Measurements from ENCODE around the gene SLC2A10.
"Not testable (repeated sequence)": the region's sequence is repeated elsewhere in the genome, so short reads cannot be mapped to it uniquely, and the experiment has no call there.

Gene SLC2A10

GRCh38 chr20:46672543-46673148 lies 36.8 kb upstream of the SLC2A10 start:
- Histone ChIP-seq H3K27me3 (ENCODE audit: control insufficient read depth in 1 of 2, insufficient read depth in 2 of 2, low read length in 2 of 2) (no peaks in the 10 kb centered on the region), H3K4me1 (ENCODE audit: insufficient read depth, low read length) (no peaks in the 10 kb centered on the region), H3K27ac (ENCODE audit: low read depth, low read length) (no peak overlapping the region), H3K4me3 (ENCODE audit: low read depth in 1 of 2, low read length in 2 of 2) (no peak overlapping the region), H3K36me3 (ENCODE audit: insufficient read depth, low read length) (no peaks in the 10 kb centered on the region), H3K9me3 (ENCODE audit: low read length) (no peaks in the 10 kb centered on the region), H3K9ac (ENCODE audit: low read length) (no peak overlapping the region)

GRCh38 chr20:46673394-46674252 lies 35.8 kb upstream of the SLC2A10 start:
- Histone ChIP-seq H3K9ac (ENCODE audit: low read length) (no peak overlapping the region), H3K4me3 (ENCODE audit: low read depth in 1 of 2, low read length in 2 of 2) (no peak overlapping the region), H3K4me1 (ENCODE audit: insufficient read depth, low read length) (no peaks in the 10 kb centered on the region), H3K9me3 (ENCODE audit: low read length) (no peaks in the 10 kb centered on the region), H3K27ac (ENCODE audit: low read depth, low read length) (no peak overlapping the region), H3K27me3 (ENCODE audit: control insufficient read depth in 1 of 2, insufficient read depth in 2 of 2, low read length in 2 of 2) (no peaks in the 10 kb centered on the region), H3K36me3 (ENCODE audit: insufficient read depth, low read length) (no peaks in the 10 kb centered on the region)

GRCh38 chr20:46674253-46675083 lies 35.0 kb upstream of the SLC2A10 start:
- Histone ChIP-seq H3K36me3 (ENCODE audit: insufficient read depth, low read length) (no peaks in the 10 kb centered on the region), H3K4me3 (ENCODE audit: low read depth in 1 of 2, low read length in 2 of 2) (no peak overlapping the region), H3K9ac (ENCODE audit: low read length) (no peak overlapping the region), H3K27ac (ENCODE audit: low read depth, low read length) (no peak overlapping the region), H3K27me3 (ENCODE audit: control insufficient read depth in 1 of 2, insufficient read depth in 2 of 2, low read length in 2 of 2) (no peaks in the 10 kb centered on the region), H3K4me1 (ENCODE audit: insufficient read depth, low read length) (no peaks in the 10 kb centered on the region), H3K9me3 (ENCODE audit: low read length) (no peaks in the 10 kb centered on the region)

GRCh38 chr20:46676649-46677316 lies 32.7 kb upstream of the SLC2A10 start:
- H3K27me3 ChIP-seq (ENCODE audit: control insufficient read depth in 1 of 2, insufficient read depth in 2 of 2, low read length in 2 of 2); H3K4me3 ChIP-seq (ENCODE audit: low read depth in 1 of 2, low read length in 2 of 2); H3K9me3 ChIP-seq (ENCODE audit: low read length); H3K9ac ChIP-seq (ENCODE audit: low read length); H3K4me1 ChIP-seq (ENCODE audit: insufficient read depth, low read length); H3K27ac ChIP-seq (ENCODE audit: low read depth, low read length); H3K36me3 ChIP-seq (ENCODE audit: insufficient read depth, low read length): not testable (repeated sequence)

GRCh38 chr20:46677608-46678007 lies 31.8 kb upstream of the SLC2A10 start:
- no peak overlapping the region for H3K9ac ChIP-seq (ENCODE audit: low read length)
- H3K4me3 ChIP-seq (ENCODE audit: low read depth in 1 of 2, low read length in 2 of 2), result no peak overlapping the region
- H3K27ac ChIP-seq (ENCODE audit: low read depth, low read length), result no peak overlapping the region
- peaks cover 7% of the 10 kb centered on the region for H3K4me1 ChIP-seq (ENCODE audit: insufficient read depth, low read length)
- no peaks in the 10 kb centered on the region for H3K36me3 ChIP-seq (ENCODE audit: insufficient read depth, low read length)
- no peaks in the 10 kb centered on the region for H3K9me3 ChIP-seq (ENCODE audit: low read length)
- H3K27me3 ChIP-seq (ENCODE audit: control insufficient read depth in 1 of 2, insufficient read depth in 2 of 2, low read length in 2 of 2), result no peaks in the 10 kb centered on the region

- Histone ChIP-seq H3K4me1 (ENCODE audit: insufficient read depth, low read length) (peaks cover 16% of the 10 kb centered on the region), H3K27me3 (ENCODE audit: control insufficient read depth in 1 of 2, insufficient read depth in 2 of 2, low read length in 2 of 2) (no peaks in the 10 kb centered on the region), H3K4me3 (ENCODE audit: low read depth in 1 of 2, low read length in 2 of 2) (no peak overlapping the region), H3K36me3 (ENCODE audit: insufficient read depth, low read length) (no peaks in the 10 kb centered on the region), H3K9ac (ENCODE audit: low read length) (no peak overlapping the region), H3K9me3 (ENCODE audit: low read length) (no peaks in the 10 kb centered on the region), H3K27ac (ENCODE audit: low read depth, low read length) (no peak overlapping the region)
These were observed 30.9 kb upstream of the SLC2A10 start for GRCh38 chr20:46678516-46678915.

- Histone ChIP-seq H3K27me3 (ENCODE audit: control insufficient read depth in 1 of 2, insufficient read depth in 2 of 2, low read length in 2 of 2) (no peaks in the 10 kb centered on the region), H3K4me1 (ENCODE audit: insufficient read depth, low read length) (peaks cover 18% of the 10 kb centered on the region), H3K36me3 (ENCODE audit: insufficient read depth, low read length) (peaks cover 2% of the 10 kb centered on the region), H3K27ac (ENCODE audit: low read depth, low read length) (no peak overlapping the region), H3K4me3 (ENCODE audit: low read depth in 1 of 2, low read length in 2 of 2) (no peak overlapping the region), H3K9me3 (ENCODE audit: low read length) (no peaks in the 10 kb centered on the region), H3K9ac (ENCODE audit: low read length) (no peak overlapping the region)
These were observed 28.8 kb upstream of the SLC2A10 start for GRCh38 chr20:46680684-46681031.

GRCh38 chr20:46681032-46681854 lies 28.2 kb upstream of the SLC2A10 start:
- Histone ChIP-seq H3K36me3 (ENCODE audit: insufficient read depth, low read length) (peaks cover 5% of the 10 kb centered on the region), H3K27ac (ENCODE audit: low read depth, low read length) (no peak overlapping the region), H3K9ac (ENCODE audit: low read length) (no peak overlapping the region), H3K9me3 (ENCODE audit: low read length) (no peaks in the 10 kb centered on the region), H3K27me3 (ENCODE audit: control insufficient read depth in 1 of 2, insufficient read depth in 2 of 2, low read length in 2 of 2) (no peaks in the 10 kb centered on the region), H3K4me3 (ENCODE audit: low read depth in 1 of 2, low read length in 2 of 2) (no peak overlapping the region), H3K4me1 (ENCODE audit: insufficient read depth, low read length) (peaks cover 19% of the 10 kb centered on the region)

- H3K36me3 ChIP-seq (ENCODE audit: insufficient read depth, low read length), result peaks cover 13% of the 10 kb centered on the region
- H3K4me1 ChIP-seq (ENCODE audit: insufficient read depth, low read length), result peaks cover 29% of the 10 kb centered on the region
- H3K4me3 ChIP-seq (ENCODE audit: low read depth in 1 of 2, low read length in 2 of 2), result no peak overlapping the region
- H3K9ac ChIP-seq (ENCODE audit: low read length), result no peak overlapping the region
- no peak overlapping the region for H3K27ac ChIP-seq (ENCODE audit: low read depth, low read length)
- H3K9me3 ChIP-seq (ENCODE audit: low read length), result no peaks in the 10 kb centered on the region
- H3K27me3 ChIP-seq (ENCODE audit: control insufficient read depth in 1 of 2, insufficient read depth in 2 of 2, low read length in 2 of 2), result no peaks in the 10 kb centered on the region
These were observed 27.2 kb upstream of the SLC2A10 start for GRCh38 chr20:46682063-46682821.

- Histone ChIP-seq H3K9me3 (ENCODE audit: low read length) (no peaks in the 10 kb centered on the region), H3K9ac (ENCODE audit: low read length) (peak overlapping the region; percentile 17), H3K36me3 (ENCODE audit: insufficient read depth, low read length) (peaks cover 13% of the 10 kb centered on the region), H3K27me3 (ENCODE audit: control insufficient read depth in 1 of 2, insufficient read depth in 2 of 2, low read length in 2 of 2) (no peaks in the 10 kb centered on the region), H3K4me1 (ENCODE audit: insufficient read depth, low read length) (peaks cover 38% of the 10 kb centered on the region), H3K27ac (ENCODE audit: low read depth, low read length) (no peak overlapping the region), H3K4me3 (ENCODE audit: low read depth in 1 of 2, low read length in 2 of 2) (peak overlapping the region; percentile 38 to 54)
These were observed 26.3 kb upstream of the SLC2A10 start for GRCh38 chr20:46683011-46683667.

All from muscle layer of colon (tissue), 2 donors.